ENCODE results near the gene ARID1B.

GRCh38 chr6:157158456-157158855, 381.3 kb downstream of the ARID1B start:
- TF ChIP-seq CTCF (IDR thresholded peaks at IDR 0.05; ENCODE audit: low read length) (no peak), EZH2 (optimal IDR thresholded peaks at IDR 0.05; ENCODE audit: low read depth, low read length) (no peak), EZH2phosphoT487 (IDR thresholded peaks at IDR 0.05; ENCODE audit: low read length) (no peak)

All from MM.1S (cell line).